Testis (tissue), 3 donors: ENCODE results near the gene ATP2B3. TPM values are rescaled to one million over a fixed set of nuclear protein-coding genes. Genes with fewer than 3 reads are reported as not detected.
A peak's percentile ranks its signal among the peaks of the same experiment; 100 is the strongest.

ENCODE experiments used
- DNase-seq: peaks from one replicate; pipeline ENCODE4 v3.0.0-alpha.2; 2019
- H3K27ac ChIP-seq, 2 donors: fragments of 200-600 bp; sonication (generic); one replicate each; pipeline ENCODE4 v1.5.1; 2019
- H3K27me3 ChIP-seq: fragments of 200-600 bp; sonication (generic); one replicate; pipeline ENCODE4 v1.5.1; 2019
- H3K36me3 ChIP-seq: fragments of 200-600 bp; sonication (generic); one replicate; pipeline ENCODE4 v1.5.1; 2017; ENCODE audit warnings: low read depth; ENCODE audit errors: missing control alignments
- H3K4me1 ChIP-seq: fragments of 200-600 bp; sonication (generic); one replicate; pipeline ENCODE4 v1.5.1; 2019
- H3K4me3 ChIP-seq, 2 donors: fragments of 200-600 bp; sonication (generic); one replicate each; pipeline ENCODE4 v1.5.1; 2017 to 2019
- H3K9me3 ChIP-seq: fragments of 200-600 bp; sonication (generic); one replicate; pipeline ENCODE4 v1.5.1; 2017
- CTCF ChIP-seq, 3 experiments: fragments of 450-650 bp in 2 of 3; fragments of 200-600 bp in 1 of 3; sonication (generic) in 1 of 3; IDR thresholded peaks; one replicate each; pipeline ENCODE4 v1.5.1; 2016 to 2019; ENCODE audit warnings: antibody characterized with exemption in 3 of 3, mild to moderate bottlenecking in 2 of 3, moderate library complexity in 1 of 3
- POLR2A ChIP-seq: fragments of 450-650 bp; IDR thresholded peaks from one replicate; pipeline ENCODE4 v1.6.1; 2017; ENCODE audit warnings: antibody characterized with exemption, mild to moderate bottlenecking, moderate library complexity
- WGBS, 2 donors: methylation state at CpG; one replicate each; pipeline ENCODE4 v1.1.5; 2018; 5-methylcytosine and 5-hydroxymethylcytosine counted together
- intact Hi-C: fragments of 100-400 bp; cut with DNase I; formaldehyde crosslinking; loops from one replicate; pipeline ENCODE4 v1.15.1; 2023; ENCODE audit warnings: low total_unique reads
- polyA plus RNA-seq: library from polyadenylated mRNA; stranded (reverse); fragments of 350-450 nt; fragmentation: Illumina TruSeq; extraction: RNeasy Lipid Tissue Mini Kit (QIAGEN cat#74804); gene quantifications from one replicate; pipeline ENCODE4 v1.2.3, GENCODE V29; 2014; ENCODE audit warnings: low read depth, low replicate concordance; ENCODE audit not compliant: insufficient read depth
- total RNA-seq, 2 donors: library from RNA; depleted of rRNA; stranded (reverse); fragments of >200 nt; gene quantifications; one replicate each; pipeline ENCODE4 v1.2.3, GENCODE V29; 2016

The ATP2B3 gene
- total and polyA plus RNA-seq, 3 donors from 2014 or later: 0.16 to 1.2 (median 0.73) TPM

DNA sequence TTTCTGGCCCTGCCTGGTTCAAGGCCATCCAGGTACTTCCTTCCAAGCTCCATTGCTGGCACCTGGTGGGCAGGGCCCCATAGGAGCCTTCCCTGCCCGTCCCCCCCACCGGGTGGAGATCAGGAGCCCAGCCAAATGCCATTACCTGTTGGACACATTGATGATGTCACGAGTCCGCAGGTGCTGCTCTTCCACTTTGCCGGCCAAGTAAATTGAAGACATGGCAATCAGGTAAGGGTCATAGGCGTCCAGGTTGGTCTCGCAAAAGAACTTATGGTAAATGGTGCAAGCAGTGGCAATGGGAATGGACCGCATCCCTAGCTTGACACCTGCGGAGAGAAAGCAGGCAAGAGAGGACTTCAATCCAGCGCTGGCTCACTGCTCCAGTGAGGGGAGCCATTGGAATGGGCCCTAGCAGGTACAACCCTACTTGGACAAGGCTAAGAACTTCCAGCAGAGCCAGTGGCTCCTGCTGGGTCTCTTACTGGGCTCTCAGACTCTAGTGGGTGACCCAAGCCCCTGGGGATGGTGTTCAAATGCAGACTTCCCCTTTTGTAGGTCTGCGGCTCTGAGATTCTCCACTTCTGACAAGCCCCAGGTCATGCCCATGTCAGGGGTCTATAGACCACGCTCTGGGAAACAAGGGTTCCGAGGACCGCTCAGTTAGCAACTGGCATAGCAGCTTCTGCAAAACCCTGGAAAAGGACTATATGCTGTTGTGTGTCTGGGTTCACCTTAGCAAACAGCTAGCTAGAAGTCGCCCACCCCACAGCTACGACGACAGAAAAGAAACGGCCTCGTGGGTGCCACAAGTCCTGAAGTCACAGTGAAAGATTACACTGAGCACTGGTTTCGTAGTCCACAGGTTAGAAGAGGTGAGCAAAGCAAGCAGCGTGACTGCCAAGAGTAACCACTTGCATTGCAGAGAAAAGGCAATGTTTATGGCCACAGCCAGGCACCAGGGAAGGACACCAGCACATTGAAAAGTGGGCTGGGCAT is 78.7 kb downstream of the ATP2B3 start:
- intact Hi-C loops: no loop called here
- Histone ChIP-seq H3K4me3 (no peak overlapping the region), H3K27me3 (no peaks in the 10 kb centered on the region), H3K36me3 (no peaks in the 10 kb centered on the region), H3K4me1 (peaks cover 2% of the 10 kb centered on the region), H3K27ac (no peak overlapping the region), H3K9me3 (no peaks in the 10 kb centered on the region)
- DNase-seq: no peak
- 94 to 96% methylated on average over 5 to 20 of the region's 21 CpGs for WGBS, 2 donors
- TF ChIP-seq CTCF (IDR thresholded peaks at IDR 0.05): no peak

DNA sequence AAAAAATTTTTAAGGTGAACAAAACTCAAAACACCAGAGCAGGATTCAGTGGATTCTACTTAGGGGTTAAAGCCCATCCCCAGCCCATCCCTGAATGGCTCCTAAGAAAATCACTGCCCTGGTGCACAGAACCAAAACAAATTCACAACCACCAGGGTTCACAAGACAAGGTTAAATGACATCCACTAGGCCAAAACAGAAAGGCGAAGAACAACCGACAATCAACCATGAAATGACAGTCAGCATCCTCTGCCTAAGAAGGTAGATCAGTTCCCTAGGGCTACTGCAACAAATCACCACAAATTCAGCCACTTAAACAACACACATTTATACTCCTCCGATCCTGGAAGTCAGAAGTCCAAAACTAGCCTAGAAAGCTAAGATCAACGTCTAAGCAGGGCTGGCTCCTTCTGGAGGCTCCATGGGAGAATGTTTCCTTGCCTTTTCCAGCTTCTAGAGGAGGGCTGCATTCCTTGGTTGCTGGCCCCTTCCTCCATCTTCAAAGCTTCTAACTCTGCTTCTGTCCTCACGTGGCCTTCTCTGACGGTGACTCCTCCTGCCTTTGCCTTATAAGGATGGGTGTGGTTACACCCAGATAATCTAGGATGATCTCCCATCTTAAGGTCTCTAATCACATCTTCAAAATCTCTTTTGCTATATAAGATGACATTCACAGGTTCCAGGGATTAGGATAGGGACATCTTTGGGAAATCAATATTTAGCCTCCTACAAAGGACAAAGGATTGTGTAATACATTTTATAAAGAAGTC is 79.7 kb downstream of the ATP2B3 start:
- 74 to 79% methylated on average over 4 to 6 of the region's 6 CpGs for WGBS, 2 donors
- peaks cover 2% of the 10 kb centered on the region for H3K4me1 ChIP-seq
- intact Hi-C loops: no loop called here
- TF ChIP-seq CTCF (IDR thresholded peaks at IDR 0.05): no peak
- TF ChIP-seq POLR2A: no peak
- no peaks in the 10 kb centered on the region for H3K27me3 ChIP-seq
- no peaks in the 10 kb centered on the region for H3K9me3 ChIP-seq
- no peak for DNase-seq
- no peaks in the 10 kb centered on the region for H3K36me3 ChIP-seq
- H3K27ac ChIP-seq: no peak overlapping the region
- H3K4me3 ChIP-seq: no peak overlapping the region

DNA sequence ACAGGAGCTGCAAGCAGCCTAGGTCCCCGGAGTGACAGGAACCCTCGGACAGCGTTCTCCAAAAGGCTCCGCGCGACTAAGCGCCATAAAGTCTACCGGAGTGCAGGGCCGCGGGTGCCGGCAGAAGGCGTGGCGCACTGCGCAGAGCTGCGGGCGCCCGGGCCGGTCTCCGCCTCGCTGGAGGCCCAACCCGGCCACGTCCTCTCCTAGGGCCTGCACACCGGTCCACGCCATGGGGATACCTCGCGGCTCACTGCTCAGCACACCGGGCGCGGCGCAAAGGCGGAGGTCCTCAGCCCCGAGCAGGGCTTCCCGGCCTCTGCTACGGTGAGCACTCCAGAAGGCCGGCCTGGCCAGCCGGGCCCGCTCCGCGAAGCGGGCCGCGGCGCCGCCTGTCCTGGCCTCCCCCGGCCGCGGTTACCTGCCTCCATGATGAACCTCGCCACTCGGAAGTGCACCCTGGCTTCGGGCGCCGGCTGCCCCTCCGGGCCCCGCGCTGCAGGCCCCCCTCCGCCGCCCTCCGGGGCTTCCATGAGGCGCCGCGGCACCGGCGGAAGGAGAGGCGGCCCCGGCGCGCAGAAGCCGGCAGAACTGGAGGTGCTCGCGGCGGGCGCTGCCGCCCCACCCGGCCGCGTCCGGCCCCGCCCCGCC is 81.2 kb downstream of the ATP2B3 start, which contains the start of gene CCNQ:
TSS of gene CCNQ (minus strand) at position 599 of the 651 bp plus-strand sequence. CDS start at position 533, 66 bp downstream.
- Histone ChIP-seq H3K27me3 (no peaks in the 10 kb centered on the region), H3K9me3 (no peaks in the 10 kb centered on the region), H3K4me1 (peaks cover 2% of the 10 kb centered on the region), H3K4me3 (peak within 1 kb of the TSS; percentile 60 to 74), H3K36me3 (no peaks in the 10 kb centered on the region), H3K27ac (peak within 1 kb of the TSS in 1 of 2 donors; percentile 41)
- TF ChIP-seq POLR2A (no peak), CTCF (IDR thresholded peaks at IDR 0.05) (no peak)
- intact Hi-C loops: no loop called here
- 0% methylated on average over 8 of the region's 79 CpGs; no CpG with 5 or more reads in 1 of the 2 donors for WGBS, 2 donors
- DNase-seq: no peak

GRCh38 chrX:153599192-153600031 is 82.0 kb downstream of the ATP2B3 start:
- no peaks in the 10 kb centered on the region for H3K27me3 ChIP-seq
- H3K36me3 ChIP-seq: no peaks in the 10 kb centered on the region
- intact Hi-C loops: no loop called here
- H3K4me3 ChIP-seq: peak overlapping the region; percentile 58 to 71
- peak; percentile 83 for DNase-seq
- 0% methylated on average over 5 to 17 of the region's 79 CpGs for WGBS, 2 donors
- peaks cover 2% of the 10 kb centered on the region for H3K4me1 ChIP-seq
- no peaks in the 10 kb centered on the region for H3K9me3 ChIP-seq
- H3K27ac ChIP-seq: no peak overlapping the region
- TF ChIP-seq CTCF (IDR thresholded peaks at IDR 0.05): no peak
- no peak for TF ChIP-seq POLR2A
